Suprapubic skin (tissue), 4 donors: ENCODE results near the gene ERBB3. TPM values are rescaled to one million over a fixed set of nuclear protein-coding genes. Genes with fewer than 3 reads are reported as not detected.

Source experiments
- DNase-seq, 2 donors: peaks; one replicate each; pipeline ENCODE4 v3.0.0-alpha.2; 2019; ENCODE audit warnings: low spot score in 2 of 2
- H3K27ac ChIP-seq: fragments of 200-600 bp; sonication (generic); one replicate; pipeline ENCODE4 v1.5.1; 2019
- H3K27me3 ChIP-seq: fragments of 200-600 bp; sonication (generic); one replicate; pipeline ENCODE4 v1.5.1; 2019
- H3K36me3 ChIP-seq: fragments of 200-600 bp; sonication (generic); one replicate; pipeline ENCODE4 v1.5.1; 2019
- H3K4me1 ChIP-seq: fragments of 200-600 bp; sonication (generic); one replicate; pipeline ENCODE4 v1.5.1; 2019
- H3K4me3 ChIP-seq: fragments of 200-600 bp; sonication (generic); one replicate; pipeline ENCODE4 v1.5.1; 2019; ENCODE audit warnings: mild to moderate bottlenecking
- H3K9me3 ChIP-seq: fragments of 200-600 bp; sonication (generic); one replicate; pipeline ENCODE4 v1.5.1; 2019
- EP300 ChIP-seq: sonication (generic); formaldehyde crosslinking; IDR thresholded peaks from one replicate; pipeline ENCODE4 v1.6.1; 2017; ENCODE audit warnings: antibody characterized with exemption
- POLR2A ChIP-seq, 2 donors: fragments of 450-650 bp; IDR thresholded peaks; one replicate each; pipeline ENCODE4 v1.6.1; 2017; ENCODE audit warnings: antibody characterized with exemption in 2 of 2, mild to moderate bottlenecking in 2 of 2, moderate library complexity in 2 of 2
- POLR2AphosphoS5 ChIP-seq, 3 donors: sonication (generic); formaldehyde crosslinking; IDR thresholded peaks; one replicate each; pipeline ENCODE4 v1.6.1; 2017; ENCODE audit warnings: antibody characterized with exemption in 3 of 3
- WGBS: methylation state at CpG from one replicate; pipeline ENCODE4 v1.1.5; 2018; 5-methylcytosine and 5-hydroxymethylcytosine counted together
- total RNA-seq, 4 donors: library from RNA; depleted of rRNA; stranded (reverse); fragments of >200 nt; gene quantifications; one replicate each; pipeline ENCODE4 v1.1.0, GENCODE V29; 2016
- TF ChIP-seq, protein P1 (sequence below), 2 donors: fragments of 200-600 bp in 1 of 2; fragments of 450-650 bp in 1 of 2; sonication (generic) in 1 of 2; IDR thresholded peaks; one replicate each; pipeline ENCODE4 v1.5.1; 2016 to 2019; ENCODE audit warnings: antibody characterized with exemption in 2 of 2, mild to moderate bottlenecking in 1 of 2, moderate library complexity in 1 of 2

ERBB3 gene
- total RNA-seq, 4 donors from 2014 or later: 147 to 226 (median 181) TPM

DNA sequence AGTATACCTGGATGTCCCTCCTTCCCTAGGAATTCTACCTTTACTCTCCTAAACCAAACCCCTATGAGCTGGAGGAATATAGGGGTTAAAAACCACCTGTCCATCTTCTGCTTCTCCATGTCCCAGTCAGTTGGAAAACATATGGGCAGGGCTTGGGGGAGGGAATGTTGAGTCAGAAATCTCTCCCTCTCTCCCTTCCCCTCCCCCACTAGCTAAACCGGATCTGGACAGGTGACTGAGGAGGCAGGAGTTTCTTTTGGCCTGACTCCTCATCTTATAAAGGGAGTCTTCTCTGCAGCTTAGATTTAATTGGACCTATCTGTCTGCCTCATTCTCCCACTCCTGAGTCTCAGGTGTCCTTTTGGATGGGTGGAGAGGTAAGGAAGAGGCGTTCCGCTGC, 6.1 kb downstream of the ERBB3 start:
- Histone ChIP-seq H3K27ac (peak overlapping the region; percentile 36), H3K4me1 (peaks cover 27% of the 10 kb centered on the region), H3K27me3 (no peaks in the 10 kb centered on the region), H3K9me3 (no peaks in the 10 kb centered on the region), H3K36me3 (peaks cover 14% of the 10 kb centered on the region), H3K4me3 (no peak overlapping the region)
- DNase-seq: no peak
- TF ChIP-seq, protein P1, sequence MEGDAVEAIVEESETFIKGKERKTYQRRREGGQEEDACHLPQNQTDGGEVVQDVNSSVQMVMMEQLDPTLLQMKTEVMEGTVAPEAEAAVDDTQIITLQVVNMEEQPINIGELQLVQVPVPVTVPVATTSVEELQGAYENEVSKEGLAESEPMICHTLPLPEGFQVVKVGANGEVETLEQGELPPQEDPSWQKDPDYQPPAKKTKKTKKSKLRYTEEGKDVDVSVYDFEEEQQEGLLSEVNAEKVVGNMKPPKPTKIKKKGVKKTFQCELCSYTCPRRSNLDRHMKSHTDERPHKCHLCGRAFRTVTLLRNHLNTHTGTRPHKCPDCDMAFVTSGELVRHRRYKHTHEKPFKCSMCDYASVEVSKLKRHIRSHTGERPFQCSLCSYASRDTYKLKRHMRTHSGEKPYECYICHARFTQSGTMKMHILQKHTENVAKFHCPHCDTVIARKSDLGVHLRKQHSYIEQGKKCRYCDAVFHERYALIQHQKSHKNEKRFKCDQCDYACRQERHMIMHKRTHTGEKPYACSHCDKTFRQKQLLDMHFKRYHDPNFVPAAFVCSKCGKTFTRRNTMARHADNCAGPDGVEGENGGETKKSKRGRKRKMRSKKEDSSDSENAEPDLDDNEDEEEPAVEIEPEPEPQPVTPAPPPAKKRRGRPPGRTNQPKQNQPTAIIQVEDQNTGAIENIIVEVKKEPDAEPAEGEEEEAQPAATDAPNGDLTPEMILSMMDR (IDR thresholded peaks at IDR 0.05): no peak
- TF ChIP-seq POLR2A (IDR thresholded peaks at IDR 0.05) (no peak), POLR2AphosphoS5 (IDR thresholded peaks at IDR 0.05) (no peak), EP300 (no peak)
- whole genome bisulfite sequencing: 62% methylated on average over 3 of the region's 3 CpGs

DNA sequence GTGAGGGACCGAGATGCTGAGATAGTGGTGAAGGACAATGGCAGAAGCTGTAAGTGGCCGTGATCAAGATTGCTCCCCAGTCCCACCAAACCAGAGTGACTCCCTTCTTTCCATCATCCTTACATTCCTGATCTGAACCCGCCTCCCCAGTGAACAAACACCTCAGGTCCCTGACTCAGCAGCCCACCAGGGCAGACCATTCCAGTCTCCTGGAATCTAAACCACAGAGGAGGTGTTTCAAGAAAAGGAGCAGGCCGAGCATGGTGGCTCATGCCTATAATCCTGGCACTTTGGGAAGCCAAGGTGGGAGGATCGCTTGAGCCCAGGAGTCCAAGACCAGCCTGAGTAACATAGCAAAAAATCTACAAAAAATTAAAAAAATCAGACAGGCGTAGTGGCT, 6.6 kb downstream of the ERBB3 start:
- peaks cover 14% of the 10 kb centered on the region for H3K36me3 ChIP-seq
- WGBS: 90% methylated on average over 6 of the region's 6 CpGs
- H3K27ac ChIP-seq: peak overlapping the region; percentile 36
- TF ChIP-seq, protein P1 (IDR thresholded peaks at IDR 0.05): no peak
- TF ChIP-seq EP300 (no peak), POLR2AphosphoS5 (IDR thresholded peaks at IDR 0.05) (no peak), POLR2A (IDR thresholded peaks at IDR 0.05) (no peak)
- H3K9me3 ChIP-seq: no peaks in the 10 kb centered on the region
- no peaks in the 10 kb centered on the region for H3K27me3 ChIP-seq
- peaks cover 23% of the 10 kb centered on the region for H3K4me1 ChIP-seq
- no peak for DNase-seq
- no peak overlapping the region for H3K4me3 ChIP-seq

DNA sequence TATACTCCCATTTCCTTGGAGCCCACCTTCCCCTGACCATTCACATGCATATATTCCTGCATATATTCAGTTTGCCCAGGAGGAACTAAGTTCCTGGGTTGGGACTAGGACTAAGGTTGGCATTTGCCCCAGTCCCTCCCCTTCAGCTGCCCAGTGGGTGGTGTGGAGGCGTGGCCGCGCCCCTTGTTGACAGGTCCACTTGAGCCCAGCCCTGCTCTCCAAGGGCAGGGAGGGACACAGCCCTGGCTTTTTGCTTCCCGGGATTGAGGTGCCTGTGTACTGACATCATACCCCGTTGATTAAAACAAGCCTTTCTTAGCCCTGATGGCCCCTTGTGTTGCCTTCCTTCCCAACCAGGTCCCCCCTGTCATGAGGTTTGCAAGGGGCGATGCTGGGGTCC, 7.3 kb downstream of the ERBB3 start:
- TF ChIP-seq, protein P1 (IDR thresholded peaks at IDR 0.05): no peak
- no peak for TF ChIP-seq POLR2A (IDR thresholded peaks at IDR 0.05)
- TF ChIP-seq POLR2AphosphoS5 (IDR thresholded peaks at IDR 0.05): no peak
- no peak for TF ChIP-seq EP300
- Histone ChIP-seq H3K4me3 (no peak overlapping the region), H3K27ac (peak overlapping the region; percentile 36), H3K4me1 (peaks cover 18% of the 10 kb centered on the region), H3K36me3 (peaks cover 14% of the 10 kb centered on the region), H3K27me3 (no peaks in the 10 kb centered on the region), H3K9me3 (no peaks in the 10 kb centered on the region)
- 75% methylated on average over 6 of the region's 6 CpGs for WGBS
- no peak for DNase-seq

DNA sequence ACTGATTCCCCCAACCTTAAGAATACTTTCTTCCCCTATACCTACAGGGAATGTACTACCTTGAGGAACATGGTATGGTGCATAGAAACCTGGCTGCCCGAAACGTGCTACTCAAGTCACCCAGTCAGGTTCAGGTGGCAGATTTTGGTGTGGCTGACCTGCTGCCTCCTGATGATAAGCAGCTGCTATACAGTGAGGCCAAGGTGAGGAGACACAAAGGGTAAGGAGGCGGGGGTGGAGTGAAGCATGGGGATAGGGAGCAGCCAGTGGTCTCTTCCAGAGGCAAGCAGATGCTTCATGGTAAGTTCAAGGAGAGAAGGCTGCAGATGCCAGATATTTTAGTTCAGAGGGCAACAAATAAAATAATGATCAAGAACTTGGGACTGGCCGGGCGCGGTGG, 17.8 kb downstream of the ERBB3 start:
- Histone ChIP-seq H3K4me1 (peaks cover 2% of the 10 kb centered on the region), H3K36me3 (peaks cover 67% of the 10 kb centered on the region), H3K9me3 (no peaks in the 10 kb centered on the region), H3K27me3 (no peaks in the 10 kb centered on the region), H3K27ac (no peak overlapping the region), H3K4me3 (no peak overlapping the region)
- TF ChIP-seq POLR2A (IDR thresholded peaks at IDR 0.05) (no peak), EP300 (no peak), POLR2AphosphoS5 (IDR thresholded peaks at IDR 0.05) (no peak)
- TF ChIP-seq, protein P1 (IDR thresholded peaks at IDR 0.05): no peak
- DNase-seq: no peak
- 93% methylated on average over 6 of the region's 6 CpGs for WGBS

DNA sequence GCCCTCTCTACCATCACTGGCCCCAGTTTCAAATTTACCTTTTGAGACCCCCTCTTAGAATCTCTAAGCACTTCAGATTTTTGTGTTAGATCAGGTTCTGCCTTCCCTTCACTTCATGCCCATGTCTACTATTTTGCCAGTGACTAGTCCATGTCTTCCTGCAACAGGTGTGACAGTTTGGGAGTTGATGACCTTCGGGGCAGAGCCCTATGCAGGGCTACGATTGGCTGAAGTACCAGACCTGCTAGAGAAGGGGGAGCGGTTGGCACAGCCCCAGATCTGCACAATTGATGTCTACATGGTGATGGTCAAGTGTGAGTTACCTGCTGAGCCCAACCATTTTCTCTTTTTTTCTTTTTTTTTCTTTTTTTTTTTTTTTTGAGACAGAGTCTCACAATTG, 18.6 kb downstream of the ERBB3 start:
- 79% methylated on average over 3 of the region's 3 CpGs for WGBS

More for the DNA sequence above, 18.6 kb downstream of the ERBB3 start:
- H3K36me3 ChIP-seq: peaks cover 61% of the 10 kb centered on the region
- H3K9me3 ChIP-seq: no peaks in the 10 kb centered on the region
- peaks cover 10% of the 10 kb centered on the region for H3K4me1 ChIP-seq
- no peak overlapping the region for H3K27ac ChIP-seq
- DNase-seq: no peak
- TF ChIP-seq POLR2A (IDR thresholded peaks at IDR 0.05) (no peak), POLR2AphosphoS5 (IDR thresholded peaks at IDR 0.05) (no peak), EP300 (no peak)
- TF ChIP-seq, protein P1 (IDR thresholded peaks at IDR 0.05): no peak
- H3K4me3 ChIP-seq: no peak overlapping the region
- no peaks in the 10 kb centered on the region for H3K27me3 ChIP-seq
